GM18511 (cell line): ENCODE data around the gene WFDC12.

Source experiments
- ATAC-seq: cut with Tn5 transposase; IDR thresholded peaks from one replicate; pipeline ENCODE4 v1.9.1; 2021; ENCODE audit warnings: mild to moderate bottlenecking, moderate library complexity; ENCODE audit not compliant: unreplicated experiment

The WFDC12 gene

GRCh38 chr20:45092898-45093297 lies 31.4 kb downstream of the WFDC12 start:
- no peak for ATAC-seq

GRCh38 chr20:45091366-45091765 lies 32.9 kb downstream of the WFDC12 start:
- no peak for ATAC-seq

- no peak for ATAC-seq
These were observed 33.8 kb downstream of the WFDC12 start for GRCh38 chr20:45090481-45090880.

- ATAC-seq: no peak
These were observed 36.0 kb downstream of the WFDC12 start for GRCh38 chr20:45088247-45088646.

GRCh38 chr20:45087814-45088213 lies 36.5 kb downstream of the WFDC12 start:
- ATAC-seq: no peak

GRCh38 chr20:45087097-45087790 lies 37.0 kb downstream of the WFDC12 start:
- ATAC-seq: no peak

- ATAC-seq: no peak
These were observed 38.4 kb downstream of the WFDC12 start for GRCh38 chr20:45085867-45086266.

- ATAC-seq: no peak
These were observed 39.0 kb downstream of the WFDC12 start for GRCh38 chr20:45085289-45085688.

GRCh38 chr20:45083127-45083526 lies 41.1 kb downstream of the WFDC12 start:
- ATAC-seq: no peak

GRCh38 chr20:45082468-45082867 lies 41.8 kb downstream of the WFDC12 start:
- no peak for ATAC-seq

- ATAC-seq: no peak
These were observed 43.2 kb downstream of the WFDC12 start for GRCh38 chr20:45080867-45081624.

GRCh38 chr20:45077559-45077958 lies 46.7 kb downstream of the WFDC12 start:
- ATAC-seq: no peak
